Stimulated activated CD8-positive, alpha-beta memory T cell treated with anti-CD3 and anti-CD28 coated beads, Interleukin-4, amount 100 ng/mL, for 24 hours (primary cell): ENCODE measurements around the gene SFT2D2.

Experiments
- DNase-seq: peaks from one replicate; pipeline ENCODE4 v3.0.0-alpha.2; 2020; ENCODE audit warnings: low read depth

SFT2D2 gene

GRCh38 chr1:168223261-168223660, 2.5 kb upstream of the SFT2D2 start:
- DNase-seq = no peak

- no peak for DNase-seq
These were observed 1.9 kb upstream of the SFT2D2 start for GRCh38 chr1:168223681-168224540.

- DNase-seq = no peak
These were observed 813 bp upstream of the SFT2D2 start for GRCh38 chr1:168224991-168225390.

- no peak for DNase-seq
These were observed 1.8 kb downstream of the SFT2D2 start for GRCh38 chr1:168227620-168228019.

GRCh38 chr1:168229893-168230292, 4.1 kb downstream of the SFT2D2 start:
- no peak for DNase-seq

GRCh38 chr1:168230709-168231108, 4.9 kb downstream of the SFT2D2 start:
- no peak for DNase-seq

- no peak for DNase-seq
These were observed 9.2 kb downstream of the SFT2D2 start for GRCh38 chr1:168234846-168235547.

GRCh38 chr1:168235548-168235885, 9.7 kb downstream of the SFT2D2 start:
- DNase-seq = no peak

GRCh38 chr1:168235937-168236336, 10.1 kb downstream of the SFT2D2 start:
- DNase-seq = no peak

GRCh38 chr1:168236836-168237611, 11.2 kb downstream of the SFT2D2 start:
- no peak for DNase-seq

GRCh38 chr1:168243198-168243597, 17.4 kb downstream of the SFT2D2 start:
- DNase-seq = no peak

- no peak for DNase-seq
These were observed 17.9 kb downstream of the SFT2D2 start for GRCh38 chr1:168243636-168244212.

- no peak for DNase-seq
These were observed 19.2 kb downstream of the SFT2D2 start for GRCh38 chr1:168245042-168245441.

- no peak for DNase-seq
These were observed 20.7 kb downstream of the SFT2D2 start for GRCh38 chr1:168246506-168246905.

- DNase-seq = no peak
These were observed 26.5 kb downstream of the SFT2D2 start for GRCh38 chr1:168252204-168252733.

- DNase-seq = no peak
These were observed 30.4 kb downstream of the SFT2D2 start for GRCh38 chr1:168256164-168256563.

GRCh38 chr1:168257397-168257796, 31.6 kb downstream of the SFT2D2 start:
- no peak for DNase-seq

- DNase-seq = no peak
These were observed 33.8 kb downstream of the SFT2D2 start for GRCh38 chr1:168259567-168259966.

GRCh38 chr1:168260393-168260792, 34.6 kb downstream of the SFT2D2 start:
- DNase-seq = no peak

- no peak for DNase-seq
These were observed 35.6 kb downstream of the SFT2D2 start for GRCh38 chr1:168261390-168261789.

GRCh38 chr1:168263130-168263529, 37.3 kb downstream of the SFT2D2 start:
- no peak for DNase-seq

- no peak for DNase-seq
These were observed 38.5 kb downstream of the SFT2D2 start for GRCh38 chr1:168264296-168264695.
